DMS153 (cell line): ENCODE measurements around the gene TP73.

Experiments
- DNase-seq: peaks from one replicate; lab custom pipeline; 2025; lab: John Stamatoyannopoulos, UW

The TP73 gene

DNA sequence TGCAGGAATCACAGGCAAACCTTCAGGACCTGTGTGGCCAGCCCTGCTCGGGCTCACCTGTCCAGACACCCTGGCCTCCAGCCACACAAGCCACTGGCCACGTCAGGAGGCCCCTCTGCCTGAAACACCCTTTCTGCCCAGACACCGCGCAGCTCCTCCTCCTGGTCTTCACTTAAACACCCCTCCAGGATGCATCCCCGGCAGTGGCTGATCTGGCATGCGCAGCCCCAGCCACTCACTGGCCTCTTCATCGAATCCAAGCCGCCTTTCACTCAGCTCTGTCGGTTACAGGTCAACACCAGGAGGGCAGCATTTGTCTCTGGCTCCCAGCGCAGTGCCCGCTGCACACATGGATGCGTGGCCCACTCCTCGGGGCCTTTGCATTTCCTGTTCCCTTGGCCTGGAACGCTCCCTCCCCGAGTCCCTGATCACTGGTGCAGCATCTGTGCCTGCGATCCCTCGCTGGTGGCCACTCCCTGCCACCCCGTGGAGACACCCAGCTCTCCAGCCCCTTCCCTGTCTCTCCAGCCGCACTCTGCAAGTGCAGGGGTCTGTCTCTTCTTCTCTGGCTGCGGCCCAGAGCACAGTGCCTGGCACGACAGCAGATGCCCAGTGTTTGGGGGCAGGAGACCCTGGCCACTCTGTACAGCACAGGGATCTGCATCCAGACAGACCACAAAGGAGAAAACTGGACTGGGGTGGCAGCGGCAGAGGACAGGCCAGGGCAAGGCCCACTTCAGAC, 18.1 kb upstream of the TP73 start:
- DNase-seq = no peak

GRCh38 chr1:3636080-3636479, 16.2 kb upstream of the TP73 start:
- no peak for DNase-seq

GRCh38 chr1:3636531-3636930, 15.8 kb upstream of the TP73 start:
- no peak for DNase-seq

GRCh38 chr1:3638027-3638426, 14.3 kb upstream of the TP73 start:
- DNase-seq = no peak

DNA sequence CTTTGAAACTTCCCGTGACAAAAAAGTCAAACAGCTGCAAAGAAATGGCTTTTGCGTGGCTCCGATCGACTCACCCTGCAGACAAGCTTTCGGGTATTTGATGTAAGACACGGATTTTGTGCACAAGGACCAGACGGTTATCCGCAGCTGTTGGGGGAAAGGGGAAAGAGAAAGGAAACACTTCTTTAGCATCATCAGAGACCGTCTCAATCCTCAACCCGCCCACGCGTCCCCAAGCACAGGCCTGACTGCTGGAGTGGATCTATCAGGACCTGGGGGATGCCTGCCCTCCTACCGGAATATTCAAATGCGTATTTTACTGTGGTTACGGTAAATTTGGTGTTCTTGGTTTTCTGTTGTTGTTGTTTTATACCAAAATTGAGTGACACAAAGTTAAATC, 13.6 kb upstream of the TP73 start:
- DNase-seq = no peak

DNA sequence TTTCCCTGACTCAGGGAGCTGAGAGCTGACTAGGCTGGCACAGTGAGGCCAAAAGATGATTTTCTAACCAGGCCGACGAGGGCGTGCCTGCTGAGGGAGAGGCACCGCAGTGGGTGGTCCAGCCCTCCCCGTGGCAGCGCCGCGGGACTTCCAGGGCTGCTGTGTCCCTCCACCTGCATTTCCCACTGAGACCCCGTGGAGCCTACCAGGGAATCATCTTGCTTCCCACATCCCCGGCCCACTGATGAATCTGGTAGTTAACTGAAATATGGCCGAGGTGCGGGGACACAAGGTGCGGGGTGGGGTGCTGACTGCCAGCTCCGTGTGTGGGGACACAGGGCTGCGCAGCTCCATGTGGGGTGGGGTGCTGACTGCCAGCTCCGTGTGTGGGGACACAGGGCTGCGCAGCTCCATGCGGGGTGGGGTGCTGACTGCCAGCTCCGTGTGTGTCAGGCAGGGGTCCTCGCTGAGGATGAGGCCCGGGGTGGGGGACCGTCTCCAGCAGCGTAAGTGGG, 12.9 kb upstream of the TP73 start:
- no peak for DNase-seq

GRCh38 chr1:3640121-3640837, 12.0 kb upstream of the TP73 start:
- no peak for DNase-seq

- DNase-seq = no peak
Observed at GRCh38 chr1:3641046-3641760, 11.1 kb upstream of the TP73 start.

- DNase-seq = no peak
Observed at GRCh38 chr1:3641816-3642215, 10.5 kb upstream of the TP73 start.

GRCh38 chr1:3642919-3643675, 9.2 kb upstream of the TP73 start:
- DNase-seq = no peak

GRCh38 chr1:3644273-3644672, 8.0 kb upstream of the TP73 start:
- no peak for DNase-seq

- no peak for DNase-seq
Observed at GRCh38 chr1:3645247-3645646, 7.1 kb upstream of the TP73 start.

GRCh38 chr1:3645666-3646355, 6.5 kb upstream of the TP73 start:
- no peak for DNase-seq

DNA sequence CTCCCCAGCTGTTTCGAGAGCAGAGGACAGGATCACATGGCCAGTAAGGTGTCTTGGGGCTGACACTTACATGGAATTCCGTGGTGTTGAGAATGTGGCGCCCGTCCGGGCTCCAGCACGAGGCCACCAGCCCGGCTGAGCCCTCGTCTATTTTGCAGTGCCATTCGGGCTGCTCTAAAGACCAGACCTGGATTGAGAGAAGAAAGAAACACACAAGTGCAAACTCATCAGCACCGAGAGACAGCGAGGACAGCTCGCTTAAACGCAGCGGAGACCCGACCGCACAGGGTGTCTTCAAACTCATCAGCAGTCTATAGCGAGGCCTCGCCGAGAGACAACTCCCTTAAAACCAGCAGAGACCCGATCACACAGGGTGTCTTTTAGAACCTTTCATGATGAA, 5.7 kb upstream of the TP73 start:
- no peak for DNase-seq

GRCh38 chr1:3649342-3650247, 2.7 kb upstream of the TP73 start, which contains the start of gene WRAP73:
WRAP73 (minus strand) TSS chr1:3650103; CDS start chr1:3649999, 104 bp downstream.
- peak; percentile 64 for DNase-seq

DNA sequence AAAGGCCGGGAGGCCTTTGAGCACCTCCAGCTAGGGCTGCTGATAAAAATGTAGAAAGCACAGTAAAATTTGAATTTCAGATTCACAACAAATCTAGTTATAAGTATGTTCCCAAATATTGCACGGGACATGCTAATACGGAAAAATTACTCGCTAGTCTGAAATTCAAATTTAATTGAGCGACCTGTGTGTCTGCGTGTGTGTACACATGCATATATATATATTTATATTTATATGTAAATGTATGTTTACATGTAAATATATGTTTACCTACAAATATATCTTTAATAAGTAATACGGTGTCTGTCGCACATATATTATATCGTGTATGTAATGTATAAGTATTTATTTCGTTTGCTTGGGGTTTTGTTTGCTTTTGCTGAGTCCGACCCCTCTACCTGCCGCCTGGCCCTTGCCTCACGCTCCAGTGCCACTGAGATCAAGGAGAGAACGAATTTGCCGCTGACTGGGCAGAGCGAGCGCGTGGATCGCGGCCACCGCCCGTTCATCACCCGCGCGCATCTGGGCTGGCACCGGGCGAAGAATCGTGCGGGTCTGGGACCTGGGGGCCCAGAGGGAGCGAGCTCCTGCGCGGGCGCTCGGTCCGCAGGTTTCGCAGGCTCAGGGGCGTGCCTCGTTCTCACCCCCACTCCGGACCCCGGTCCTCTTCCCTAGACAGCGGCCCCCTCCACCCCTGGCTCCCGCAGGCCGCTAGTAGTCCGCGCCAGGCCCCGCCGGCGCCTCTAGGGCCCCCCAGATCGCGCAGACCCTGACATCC, 1.9 kb upstream of the TP73 start:
- DNase-seq = no peak

DNA sequence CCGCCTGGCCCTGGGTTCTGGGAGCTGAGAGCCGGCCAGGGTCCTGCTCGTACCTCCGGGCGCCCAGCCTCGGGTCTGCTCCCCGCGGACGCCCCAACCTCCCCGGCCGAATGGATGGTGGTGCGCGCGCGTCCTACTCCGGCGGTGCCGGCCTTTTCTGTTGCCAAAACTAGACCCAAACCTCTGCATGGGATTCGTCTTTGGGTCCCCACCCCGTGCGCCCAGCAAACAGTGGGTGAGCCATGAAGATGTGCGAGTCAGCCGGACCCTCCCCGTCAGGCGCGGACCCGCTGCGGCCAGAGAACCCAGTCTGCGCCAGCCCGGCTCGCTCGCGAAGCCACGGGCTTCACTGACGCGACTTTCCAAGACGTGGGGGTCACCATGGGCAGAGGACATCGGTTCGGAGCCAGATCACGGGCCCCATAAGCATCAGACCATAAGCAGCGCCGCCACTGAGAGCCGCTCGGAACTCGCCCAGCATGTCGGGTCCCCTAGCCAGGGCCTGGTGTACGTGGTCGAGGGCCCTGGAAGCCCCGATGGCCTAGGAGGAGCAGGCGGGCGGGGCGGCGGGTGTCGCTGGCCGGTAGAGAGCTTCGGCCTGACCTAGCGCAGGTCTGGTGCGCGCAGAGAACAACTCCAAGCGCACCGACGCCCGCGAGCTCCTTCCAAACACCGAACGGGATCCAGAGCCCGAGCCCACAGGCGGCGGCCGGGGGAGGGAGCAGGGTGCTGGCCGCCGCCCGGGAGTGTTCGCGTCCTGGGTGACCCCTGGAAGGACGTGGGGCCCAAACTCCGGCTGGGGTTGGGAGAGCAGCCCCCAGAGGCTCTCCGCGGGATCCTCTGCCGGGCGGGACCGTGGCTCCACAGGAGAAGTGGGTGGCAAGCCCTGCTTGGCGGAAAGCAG, 1.0 kb upstream of the TP73 start:
- DNase-seq = no peak

DNA sequence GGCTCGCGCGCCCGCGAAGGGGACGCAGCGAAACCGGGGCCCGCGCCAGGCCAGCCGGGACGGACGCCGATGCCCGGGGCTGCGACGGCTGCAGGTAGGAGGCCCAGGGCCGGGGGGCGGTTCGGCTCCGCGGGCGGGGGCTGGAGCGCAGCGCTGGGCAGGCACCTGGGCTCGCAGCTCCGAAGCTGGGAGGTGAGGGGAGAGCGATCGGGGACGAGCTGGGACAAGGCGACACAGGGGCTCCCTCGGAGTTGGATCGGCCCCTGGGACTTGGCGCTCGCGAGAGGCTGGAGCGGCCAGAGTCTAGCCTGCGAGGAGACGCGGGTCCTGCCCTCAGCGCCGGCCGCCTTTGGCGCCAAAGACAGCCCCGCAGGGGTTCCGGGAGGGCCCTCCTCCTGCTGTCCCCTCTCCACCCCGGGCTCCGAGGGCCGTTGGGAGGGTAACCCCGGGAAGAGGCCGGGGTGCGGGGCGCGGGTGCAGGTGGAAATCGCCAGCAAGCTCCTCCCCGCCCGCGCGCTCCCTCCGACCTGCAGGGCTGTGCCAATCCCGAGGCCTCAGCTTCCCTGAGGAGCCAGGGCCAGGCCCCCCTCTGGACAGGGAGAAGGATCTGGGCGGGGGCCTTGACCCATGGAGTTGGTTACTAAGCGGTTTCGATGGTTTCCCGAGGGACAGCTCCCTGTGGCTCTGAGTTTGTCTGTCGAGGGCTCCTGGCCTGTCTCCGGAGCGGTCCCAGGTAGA, 401 bp downstream of the TP73 start:
- DNase-seq = no peak
